Upper lobe of left lung (tissue), 4 donors: ENCODE data around the gene COL9A3.

ENCODE experiments used
- CTCF ChIP-seq, 6 experiments: fragments of 450-650 bp in 4 of 6; fragments of 200-600 bp in 2 of 6; sonication (generic) in 2 of 6; IDR thresholded peaks; one replicate each; pipeline ENCODE4 v1.5.1; 2016 to 2019; ENCODE audit warnings: antibody characterized with exemption in 6 of 6
- EP300 ChIP-seq, 4 donors: sonication (generic); formaldehyde crosslinking; IDR thresholded peaks; one replicate each; pipeline ENCODE4 v1.5.1; 2017; ENCODE audit warnings: antibody characterized with exemption in 4 of 4, control low read depth in 2 of 4
- POLR2AphosphoS5 ChIP-seq, 2 donors: sonication (generic); formaldehyde crosslinking; IDR thresholded peaks; one replicate each; pipeline ENCODE4 v1.5.1; 2017; ENCODE audit warnings: antibody characterized with exemption in 2 of 2

GRCh38 chr20:62794007-62794724 is 22.7 kb upstream of the COL9A3 start:
- TF ChIP-seq POLR2AphosphoS5 (IDR thresholded peaks at IDR 0.05) = peak; percentile 54 to 89
- TF ChIP-seq CTCF (IDR thresholded peaks at IDR 0.05) = peak in 2 of 6 experiments; percentile 2 to 10
- TF ChIP-seq EP300 (IDR thresholded peaks at IDR 0.05) = no peak
